CD4-positive, alpha-beta T cell treated with Interleukin-17A for 1 hour (primary cell): ENCODE data around the gene FPGS.
"Not testable (repeated sequence)": the region's sequence is repeated elsewhere in the genome, so short reads cannot be mapped to it uniquely, and the experiment has no call there.

Experiments used
- DNase-seq: peaks from one replicate; pipeline ENCODE4 v3.0.0-alpha.2; 2020

FPGS gene

DNA sequence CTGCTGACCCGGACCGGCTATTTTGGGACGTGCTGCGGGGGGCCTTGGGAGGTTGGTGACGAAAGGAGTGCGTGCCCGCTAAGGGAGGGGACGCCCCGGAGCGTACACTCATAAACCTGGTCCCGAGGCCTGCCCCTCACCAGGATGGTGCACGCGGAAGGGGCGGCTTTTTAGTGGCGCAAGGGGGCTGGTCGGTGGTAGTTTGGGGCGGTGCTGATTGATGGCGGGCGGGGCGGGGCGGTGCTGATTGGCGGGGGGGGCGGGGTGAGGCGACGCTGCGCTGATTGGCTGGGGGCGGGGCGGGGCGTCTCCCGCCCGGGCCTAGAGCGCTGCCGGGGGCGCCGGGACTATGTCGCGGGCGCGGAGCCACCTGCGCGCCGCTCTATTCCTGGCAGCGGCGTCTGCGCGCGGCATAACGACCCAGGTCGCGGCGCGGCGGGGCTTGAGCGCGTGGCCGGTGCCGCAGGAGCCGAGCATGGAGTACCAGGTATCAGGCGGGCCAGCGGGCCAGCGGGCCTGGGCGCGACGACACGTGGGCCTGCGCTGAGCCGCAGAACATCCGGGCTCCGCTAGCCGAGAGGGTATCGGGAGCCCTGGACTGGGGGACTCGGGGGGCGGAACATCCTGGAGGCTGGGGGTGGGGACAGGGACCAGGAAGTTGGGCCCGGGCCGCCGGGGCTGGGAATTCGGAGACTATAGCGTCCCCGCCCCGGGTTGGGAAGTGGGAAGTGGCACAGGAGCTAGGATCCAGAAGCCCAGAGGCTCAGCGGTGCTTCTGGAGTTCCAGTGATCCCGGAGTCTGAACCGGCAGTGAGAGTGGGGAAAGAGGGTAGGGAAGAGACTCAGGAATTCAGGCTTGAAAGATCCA is at the start of gene FPGS:
TSS of gene FPGS (plus strand) at position 307 of the 868 bp plus-strand sequence. CDS start at position 350, 43 bp downstream.
- DNase-seq, result peak; percentile 87

DNA sequence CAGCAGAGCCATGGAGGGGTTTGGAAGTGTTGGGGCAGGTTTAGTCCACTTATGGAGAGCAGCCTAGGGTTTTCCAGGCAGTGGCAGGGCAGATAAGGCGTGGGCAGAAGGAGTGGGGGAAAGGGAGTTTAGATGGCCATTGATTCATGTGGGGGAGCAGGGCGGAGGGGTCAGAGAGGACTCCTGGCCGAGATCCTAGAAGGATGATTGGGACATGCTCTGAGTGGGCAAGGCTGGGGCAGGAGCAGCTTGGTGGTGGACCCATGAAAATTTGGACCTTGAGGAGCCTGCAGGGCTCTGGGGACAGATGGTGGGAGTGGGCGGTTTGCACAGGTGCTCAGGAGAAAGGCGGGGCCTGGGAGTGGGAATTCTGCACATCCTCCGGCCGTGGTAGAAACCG is 49.5 kb upstream of the FPGS start:
- no peak for DNase-seq

DNA sequence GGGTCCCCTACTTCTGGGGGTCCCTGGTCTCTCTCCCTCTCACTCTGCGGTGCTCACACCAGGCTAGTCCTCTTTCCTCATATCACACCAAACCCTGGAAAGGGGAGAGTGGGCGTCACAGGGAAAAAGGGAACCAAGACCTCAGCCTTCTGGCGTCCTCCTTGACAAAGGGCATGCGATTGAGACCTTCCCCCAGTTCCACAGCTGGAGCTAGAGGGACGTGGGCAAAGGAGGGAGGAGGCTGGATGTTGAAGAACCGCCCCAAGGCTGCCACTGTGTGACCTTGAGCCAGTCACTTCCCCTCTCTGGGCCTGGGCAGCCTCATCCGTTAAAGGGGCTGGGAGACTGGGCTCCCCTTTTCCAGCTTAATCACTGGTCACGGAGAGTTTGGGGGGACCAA is 49.1 kb upstream of the FPGS start:
- no peak for DNase-seq

GRCh38 chr9:127754099-127755060 is 48.3 kb upstream of the FPGS start:
- DNase-seq, result no peak

DNA sequence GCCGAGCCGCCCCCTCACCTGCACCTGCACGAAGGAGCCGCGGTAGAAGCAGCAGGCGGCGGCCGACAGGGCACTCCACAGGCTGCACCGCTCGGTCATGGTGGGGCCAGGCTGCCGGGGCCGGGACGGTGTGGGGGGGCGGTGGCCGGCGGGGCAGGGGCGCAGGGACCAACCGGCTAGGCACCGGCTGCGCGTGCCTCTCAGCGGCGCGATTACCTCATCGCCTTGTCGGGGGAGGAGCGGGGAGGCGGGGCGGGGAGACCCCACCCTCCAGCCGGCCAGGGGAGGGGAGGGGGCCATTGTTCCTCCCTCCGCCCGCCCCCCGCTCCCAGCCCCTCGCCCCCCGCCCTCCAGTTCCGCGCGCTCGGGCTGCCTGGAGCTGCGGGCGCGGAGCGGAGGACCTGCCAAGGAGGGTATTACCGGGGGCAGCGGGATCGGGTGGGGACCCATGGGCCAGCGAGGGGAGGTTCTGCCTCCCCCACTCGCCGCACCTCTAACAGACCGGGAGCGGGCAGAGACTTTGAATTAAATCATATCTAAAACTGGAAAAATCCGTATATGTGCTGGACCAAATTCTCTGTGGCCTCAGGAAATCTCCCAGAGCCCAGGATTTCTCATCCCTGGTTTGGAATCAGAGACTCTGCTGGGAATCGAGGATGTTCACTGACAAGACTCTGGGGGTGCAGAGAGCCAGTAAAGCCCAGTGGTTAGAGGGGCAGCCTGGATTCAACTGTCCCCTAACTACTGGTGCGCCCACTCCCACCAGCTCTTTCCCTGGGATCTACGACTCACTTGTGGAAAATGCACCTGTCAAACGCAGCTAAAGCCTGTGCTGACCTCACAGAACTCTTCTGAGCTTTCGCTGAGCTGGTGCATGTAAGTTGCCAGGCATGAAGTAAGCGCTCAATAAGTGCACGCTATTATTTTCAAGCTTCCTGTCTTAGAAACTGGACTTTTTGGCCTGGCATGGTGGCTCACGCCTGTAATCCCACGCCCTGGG is 47.3 kb upstream of the FPGS start:
- no peak for DNase-seq

DNA sequence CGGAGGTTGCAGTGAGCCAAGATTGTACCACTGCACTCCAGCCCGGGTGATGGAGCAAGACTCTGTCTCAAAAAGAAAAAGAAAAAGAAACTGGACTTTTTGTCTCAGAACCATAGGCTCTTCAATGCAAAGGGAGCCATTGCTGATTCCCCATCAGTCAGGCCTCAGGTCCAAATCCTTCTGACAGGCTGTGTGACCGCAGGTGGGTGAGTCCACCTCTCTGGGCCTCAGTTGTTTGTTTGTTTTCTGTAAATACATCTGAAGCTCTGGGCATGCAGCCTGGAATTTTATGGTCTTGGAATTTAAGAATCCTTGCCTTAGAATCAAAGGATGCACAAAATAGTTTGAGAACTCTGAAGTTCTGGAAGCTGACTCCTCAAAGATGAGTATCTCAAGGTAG is 46.4 kb upstream of the FPGS start:
- DNase-seq, result no peak

DNA sequence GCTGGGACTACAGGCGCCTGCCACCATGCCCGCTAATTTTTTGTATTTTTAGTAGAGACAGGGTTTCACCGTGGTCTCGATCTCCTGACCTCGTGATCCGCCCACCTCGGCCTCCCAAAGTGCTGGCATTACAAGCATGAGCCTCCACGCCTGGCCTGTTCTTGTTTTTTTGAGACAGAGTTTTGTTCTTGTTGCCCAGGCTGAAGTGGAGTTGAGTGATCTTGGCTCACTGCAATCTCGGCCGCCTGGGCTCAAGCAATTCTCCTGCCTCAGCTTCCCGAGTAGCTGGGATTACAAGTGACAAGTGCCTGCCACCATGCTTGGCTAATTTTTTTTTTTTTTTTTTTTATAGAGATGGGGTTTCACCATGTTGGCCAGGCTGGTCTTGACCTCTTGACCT is 45.9 kb upstream of the FPGS start:
- not testable (repeated sequence) for DNase-seq

DNA sequence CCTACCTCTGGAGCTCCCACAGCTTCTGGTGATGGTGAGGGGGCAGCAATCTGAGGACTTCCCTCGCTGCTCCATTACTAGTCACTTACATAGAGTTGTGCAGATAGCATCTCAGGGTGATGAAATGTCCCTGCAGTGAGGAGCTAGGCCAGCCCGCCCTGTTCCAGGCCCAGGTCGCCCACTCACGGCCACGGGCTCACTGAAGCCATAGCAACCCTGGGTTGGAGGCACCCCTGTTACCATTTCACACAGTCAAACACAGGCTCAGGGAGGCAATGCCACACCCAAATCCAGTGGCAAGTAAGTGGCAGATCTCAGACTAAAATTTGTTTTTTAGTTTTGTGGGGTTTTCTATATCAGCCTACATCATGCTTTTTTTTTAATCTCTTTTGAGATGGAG is 43.8 kb upstream of the FPGS start:
- no peak for DNase-seq

DNA sequence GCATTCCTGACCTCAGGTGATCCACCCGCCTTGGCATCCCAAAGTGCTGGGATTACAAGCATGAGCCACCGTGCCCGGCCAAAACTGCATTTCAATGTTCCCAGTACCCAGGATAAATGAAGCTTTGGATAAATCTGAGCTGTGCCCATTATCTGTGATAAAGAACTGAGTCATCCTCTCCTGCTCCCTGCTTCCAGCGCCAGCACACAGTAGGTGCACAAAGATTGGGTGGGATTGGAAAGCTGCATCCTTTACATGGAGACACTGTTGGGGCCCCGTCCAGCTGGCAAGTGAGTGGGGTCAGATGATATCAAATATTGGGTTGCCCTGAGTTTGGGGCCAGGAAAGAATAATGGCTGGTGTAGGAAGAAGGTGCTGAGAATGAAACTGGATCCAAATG is 41.6 kb upstream of the FPGS start:
- no peak for DNase-seq

- no peak for DNase-seq
Measured at GRCh38 chr9:127761491-127761956, 41.2 kb upstream of the FPGS start.

DNA sequence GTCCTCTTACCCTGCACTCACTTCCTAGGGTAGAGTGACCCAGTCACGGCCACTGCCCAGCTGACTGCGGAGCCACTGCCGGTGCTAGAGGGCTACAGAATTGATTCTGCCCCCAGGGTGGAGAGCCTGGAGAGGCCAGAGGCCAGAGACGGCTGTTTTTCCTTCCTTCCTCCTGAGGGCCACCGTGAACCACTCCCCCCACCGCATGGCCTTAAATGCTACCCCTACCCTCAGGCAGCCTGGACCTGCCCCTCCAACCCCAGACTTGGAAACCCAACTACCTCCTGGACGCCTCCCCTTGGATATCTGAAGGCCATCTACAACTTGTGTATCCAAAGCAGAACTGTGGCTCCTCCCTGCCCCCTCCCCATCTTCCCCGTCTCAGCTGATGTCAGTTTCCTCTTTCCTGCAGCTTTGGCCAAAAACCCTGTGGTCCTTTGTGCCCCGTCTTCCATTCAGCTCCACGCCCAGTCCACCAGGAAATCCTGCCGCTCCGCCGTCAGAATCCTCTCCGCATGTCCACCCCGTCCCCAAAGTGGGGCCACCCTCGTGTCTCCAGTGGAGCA is 40.5 kb upstream of the FPGS start:
- DNase-seq, result no peak

GRCh38 chr9:127763918-127764384 is 38.7 kb upstream of the FPGS start:
- peak; percentile 39 for DNase-seq

GRCh38 chr9:127765418-127765817 is 37.3 kb upstream of the FPGS start:
- no peak for DNase-seq

DNA sequence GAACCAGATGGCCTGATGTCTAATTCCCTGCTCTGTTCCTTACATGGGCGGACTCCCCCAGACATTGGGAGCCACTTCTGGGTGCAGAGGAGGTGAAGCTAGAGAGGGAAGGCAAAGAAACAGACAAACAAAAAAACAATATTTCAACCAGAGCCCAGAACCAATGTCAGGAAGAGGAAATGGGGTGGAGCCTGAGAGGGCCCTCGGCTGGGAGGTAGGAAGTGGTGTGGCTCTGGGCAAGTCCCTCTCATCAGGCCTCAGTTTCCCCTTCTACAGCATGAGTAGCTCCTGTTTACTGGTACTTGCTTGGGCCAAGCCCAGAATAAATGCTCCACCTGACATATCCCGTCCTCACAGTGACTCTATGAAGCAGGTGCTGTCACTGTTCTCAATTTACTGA is 35.3 kb upstream of the FPGS start:
- DNase-seq, result peak; percentile 38

GRCh38 chr9:127767909-127768331 is 34.8 kb upstream of the FPGS start:
- DNase-seq, result no peak

DNA sequence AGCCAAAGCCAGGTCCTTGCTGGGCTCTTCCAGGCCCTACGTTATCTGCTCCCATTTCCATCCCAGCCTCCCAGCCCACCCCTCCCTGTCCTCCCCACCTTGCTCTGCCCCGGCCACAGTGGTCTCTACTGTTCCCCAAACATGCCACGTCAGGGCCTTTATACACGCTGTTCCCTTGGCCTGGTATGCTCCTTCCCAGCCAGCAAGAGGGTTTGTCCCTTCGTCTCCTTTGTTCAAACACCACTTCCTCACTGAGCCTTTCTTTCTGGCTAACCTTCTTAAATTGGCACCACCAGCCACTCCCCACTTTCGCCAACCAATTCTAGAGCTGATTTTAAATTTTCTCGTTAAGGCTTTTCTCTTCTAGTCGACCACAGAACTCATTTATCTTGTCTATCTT is 34.0 kb upstream of the FPGS start:
- DNase-seq, result no peak

- DNase-seq, result no peak
Measured at GRCh38 chr9:127769101-127769500, 33.6 kb upstream of the FPGS start.

DNA sequence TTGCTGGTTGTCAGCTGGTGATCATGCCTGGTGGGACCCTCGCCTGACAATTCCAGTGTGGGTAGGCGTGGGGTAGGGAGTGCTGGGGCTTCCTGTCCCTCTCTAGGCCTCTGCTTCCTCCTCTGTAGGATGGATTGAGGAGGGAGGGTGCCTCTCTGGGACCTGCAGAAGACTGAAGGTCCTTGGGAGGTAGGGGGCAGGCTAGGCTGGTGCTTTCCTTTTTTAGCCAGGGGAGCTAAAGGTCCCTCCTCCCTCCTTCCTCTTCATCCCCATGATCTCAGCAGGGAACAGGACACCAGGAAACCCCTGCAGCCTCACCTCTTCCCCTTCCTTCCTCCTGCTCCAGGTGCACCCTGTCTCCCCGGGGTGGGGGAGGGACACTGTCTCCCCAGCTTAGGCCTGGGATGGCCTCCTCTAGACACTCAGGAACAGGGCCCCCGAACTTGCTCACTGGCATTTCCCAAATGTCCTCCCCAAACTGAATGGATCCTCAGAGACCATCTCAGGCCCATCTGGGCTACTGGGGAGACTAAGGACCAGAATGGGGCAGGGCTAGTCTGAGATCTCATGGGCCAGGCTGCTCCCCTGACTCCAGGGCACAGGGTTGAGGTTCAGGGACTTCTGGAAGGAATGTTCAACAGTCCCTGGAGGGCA is 32.6 kb upstream of the FPGS start:
- DNase-seq, result peak; percentile 27

- no peak for DNase-seq
Measured at GRCh38 chr9:127770583-127770904, 32.1 kb upstream of the FPGS start.

- peak; percentile 97 for DNase-seq
Measured at GRCh38 chr9:127770905-127771569, 31.6 kb upstream of the FPGS start.
